ENCODE measurements around the gene IFNA21. TPM values are rescaled to one million over a fixed set of nuclear protein-coding genes. Genes with fewer than 3 reads are reported as not detected.

The IFNA21 gene
- total RNA-seq, 1 experiment from 2014 or later: not detected

- Histone ChIP-seq H4K20me1 (ENCODE audit: insufficient read depth) (no peaks in the 10 kb centered on the region), H3K27me3 (ENCODE audit: insufficient read depth, low read depth) (no peaks in the 10 kb centered on the region), H2AFZ (no peak overlapping the region), H3F3A (ENCODE audit: insufficient read depth, low read depth) (no peaks in the 10 kb centered on the region), H3K27ac (no peak overlapping the region), H3K4me1 (replicated peaks; ENCODE audit: insufficient read depth) (no peaks in the 10 kb centered on the region), H3K9me2 (ENCODE audit: insufficient read depth) (no peaks in the 10 kb centered on the region), H3K4me3 (no peak overlapping the region), H3K4me2 (no peak overlapping the region), H3K79me2 (ENCODE audit: low read depth) (no peaks in the 10 kb centered on the region), H3K9me3 (ENCODE audit: insufficient read depth, low read depth) (no peaks in the 10 kb centered on the region), H3K36me3 (ENCODE audit: low read depth) (no peaks in the 10 kb centered on the region)
- intact Hi-C loops (cut with micrococcal nuclease; ENCODE audit: unreplicated experiment): no loop called here
- POLR2A ChIA-PET (ENCODE audit: unreplicated experiment): no interaction called here
- CTCF ChIA-PET: no interaction called here
- TF ChIP-seq EZH2 (IDR thresholded peaks at IDR 0.05; ENCODE audit: low read depth) (no peak), CTCF (conservative IDR thresholded peaks at IDR 0.05) (no peak; the same call in 1 of the 2 replicates)
- no TSS peak for BruUV-seq (replicated peaks)
- DNase-seq: peak in 1 of 2 experiments; percentile 3
Observed at GRCh38 chr9:21154018-21154608, 12.3 kb downstream of the IFNA21 start.

GRCh38 chr9:21153336-21154017 is 13.0 kb downstream of the IFNA21 start:
- no peak overlapping the region for H2AFZ ChIP-seq
- H3K27ac ChIP-seq: no peak overlapping the region
- no peak for DNase-seq
- H3K4me3 ChIP-seq: no peak overlapping the region
- no peaks in the 10 kb centered on the region for H3K9me2 ChIP-seq (ENCODE audit: insufficient read depth)
- H3K79me2 ChIP-seq (ENCODE audit: low read depth): no peaks in the 10 kb centered on the region
- H3F3A ChIP-seq (ENCODE audit: insufficient read depth, low read depth): no peaks in the 10 kb centered on the region
- H3K27me3 ChIP-seq (ENCODE audit: insufficient read depth, low read depth): no peaks in the 10 kb centered on the region
- no peaks in the 10 kb centered on the region for H3K9me3 ChIP-seq (ENCODE audit: insufficient read depth, low read depth)
- no peaks in the 10 kb centered on the region for H3K4me1 ChIP-seq (replicated peaks; ENCODE audit: insufficient read depth)
- no TSS peak for BruUV-seq (replicated peaks)
- ChIA-PET POLR2A (ENCODE audit: unreplicated experiment) (no interaction called here), CTCF (no interaction called here)
- H3K4me2 ChIP-seq: no peak overlapping the region
- no peaks in the 10 kb centered on the region for H4K20me1 ChIP-seq (ENCODE audit: insufficient read depth)
- TF ChIP-seq EZH2 (IDR thresholded peaks at IDR 0.05; ENCODE audit: low read depth): no peak
- no peak for TF ChIP-seq CTCF (conservative IDR thresholded peaks at IDR 0.05)
- intact Hi-C loops (cut with micrococcal nuclease; ENCODE audit: unreplicated experiment): no loop called here
- H3K36me3 ChIP-seq (ENCODE audit: low read depth): no peaks in the 10 kb centered on the region

- ChIA-PET CTCF (no interaction called here), POLR2A (ENCODE audit: unreplicated experiment) (no interaction called here)
- Histone ChIP-seq H3K4me1 (replicated peaks; ENCODE audit: insufficient read depth) (no peaks in the 10 kb centered on the region), H3K27ac (no peak overlapping the region), H3K9me3 (ENCODE audit: insufficient read depth, low read depth) (no peaks in the 10 kb centered on the region), H3K9me2 (ENCODE audit: insufficient read depth) (no peaks in the 10 kb centered on the region), H3F3A (ENCODE audit: insufficient read depth, low read depth) (no peaks in the 10 kb centered on the region), H2AFZ (no peak overlapping the region), H3K4me2 (no peak overlapping the region), H3K36me3 (ENCODE audit: low read depth) (no peaks in the 10 kb centered on the region), H3K79me2 (ENCODE audit: low read depth) (no peaks in the 10 kb centered on the region), H4K20me1 (ENCODE audit: insufficient read depth) (no peaks in the 10 kb centered on the region), H3K4me3 (no peak overlapping the region), H3K27me3 (ENCODE audit: insufficient read depth, low read depth) (no peaks in the 10 kb centered on the region)
- no peak for DNase-seq
- no TSS peak for BruUV-seq (replicated peaks)
- intact Hi-C loops (cut with micrococcal nuclease; ENCODE audit: unreplicated experiment): no loop called here
- no peak for TF ChIP-seq CTCF (conservative IDR thresholded peaks at IDR 0.05)
- TF ChIP-seq EZH2 (IDR thresholded peaks at IDR 0.05; ENCODE audit: low read depth): no peak
Observed at GRCh38 chr9:21144603-21145002, 21.9 kb downstream of the IFNA21 start.
